NCI-H82 (cell line): ENCODE measurements around the gene FRYL.
A peak's percentile ranks its signal among the peaks of the same experiment; 100 is the strongest.

Source experiments
- DNase-seq: peaks from one replicate; lab custom pipeline; 2025; lab: John Stamatoyannopoulos, UW

FRYL gene

DNA sequence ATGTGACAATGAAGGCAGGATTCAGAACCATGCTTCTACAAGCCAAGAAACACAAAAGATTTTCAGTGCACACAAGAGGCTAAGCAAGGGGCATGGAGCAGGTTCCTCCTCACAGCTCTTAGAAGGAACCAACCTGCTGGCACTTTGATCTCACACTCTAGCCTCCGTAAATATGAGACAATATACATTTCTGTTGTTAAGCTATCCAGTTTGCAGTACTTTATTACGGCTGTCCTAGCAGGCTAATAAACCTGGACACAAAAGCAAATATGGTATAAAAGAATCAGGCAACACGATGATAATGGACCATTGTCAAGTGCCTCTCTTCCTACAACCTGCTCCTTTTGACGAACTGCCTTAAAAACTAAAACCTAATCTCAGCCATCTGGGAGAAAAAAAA lies 175.6 kb downstream of the FRYL start:
- no peak for DNase-seq

DNA sequence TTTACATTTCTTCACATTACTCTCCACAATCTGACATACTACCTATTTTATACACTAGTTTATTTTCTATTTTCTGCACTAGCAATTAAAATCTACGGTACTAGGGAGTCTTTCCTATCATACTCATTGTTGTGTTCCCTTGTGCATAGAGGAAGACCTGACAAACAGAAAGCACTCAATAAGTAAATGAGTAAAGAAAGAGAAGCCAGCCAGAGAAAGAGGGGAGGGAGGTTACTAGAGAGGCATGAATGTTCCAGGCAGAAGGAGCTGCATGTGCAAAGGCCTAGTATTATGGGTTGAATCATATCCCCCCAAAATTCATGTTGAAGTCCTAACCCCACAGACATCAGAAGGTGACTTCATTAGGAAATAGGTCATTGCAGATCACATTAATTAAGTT lies 176.0 kb downstream of the FRYL start:
- no peak for DNase-seq

DNA sequence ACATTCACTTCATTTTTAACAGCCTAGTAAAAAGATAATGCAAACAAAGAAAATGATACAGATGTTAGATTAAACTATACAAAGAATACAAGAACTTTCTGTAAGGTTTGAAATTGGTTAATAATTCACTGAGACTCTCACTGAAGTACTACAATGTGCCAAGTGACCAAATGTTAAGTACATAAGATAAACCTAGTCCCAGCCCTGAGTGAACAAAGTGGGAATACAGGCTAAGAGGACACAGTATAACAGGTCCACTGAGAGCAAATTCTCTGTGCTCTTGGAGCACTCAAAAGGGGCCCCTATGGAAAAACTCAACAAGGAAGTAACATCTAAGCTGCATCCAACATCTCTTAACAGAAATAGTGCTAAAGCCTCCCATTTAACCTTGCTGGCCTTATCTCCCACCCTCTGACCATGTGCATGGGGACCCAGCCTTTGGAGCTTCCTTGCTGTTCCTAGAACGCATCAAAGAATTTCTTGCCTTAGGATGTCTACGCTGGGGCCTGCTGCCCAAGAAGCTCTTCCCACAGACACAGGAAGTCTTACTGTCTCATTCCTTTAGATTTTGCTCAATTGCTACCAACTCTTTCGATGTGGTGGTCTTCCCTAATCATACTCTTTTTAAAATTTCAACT lies 176.6 kb downstream of the FRYL start:
- DNase-seq, result no peak

- no peak for DNase-seq
These were observed 177.3 kb downstream of the FRYL start for GRCh38 chr4:48602763-48603162.

DNA sequence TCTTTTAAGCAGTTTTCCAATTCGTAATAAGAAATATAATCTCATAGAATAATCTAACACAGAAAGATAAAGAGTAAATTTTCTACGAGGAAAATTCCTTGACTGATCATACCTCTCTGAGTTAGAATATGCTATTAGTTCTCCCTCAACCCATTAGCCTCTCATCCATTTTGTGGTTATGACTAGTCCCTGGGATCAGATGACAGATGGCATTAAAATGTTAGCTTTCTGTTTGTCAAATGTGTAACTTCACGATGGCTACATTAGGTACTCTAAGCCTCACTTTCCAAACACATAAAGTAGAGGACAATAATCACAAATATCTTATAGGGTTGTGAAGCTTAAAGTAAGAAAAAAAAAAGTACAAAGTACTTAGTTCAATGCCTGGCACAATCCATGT lies 177.9 kb downstream of the FRYL start:
- DNase-seq, result no peak

DNA sequence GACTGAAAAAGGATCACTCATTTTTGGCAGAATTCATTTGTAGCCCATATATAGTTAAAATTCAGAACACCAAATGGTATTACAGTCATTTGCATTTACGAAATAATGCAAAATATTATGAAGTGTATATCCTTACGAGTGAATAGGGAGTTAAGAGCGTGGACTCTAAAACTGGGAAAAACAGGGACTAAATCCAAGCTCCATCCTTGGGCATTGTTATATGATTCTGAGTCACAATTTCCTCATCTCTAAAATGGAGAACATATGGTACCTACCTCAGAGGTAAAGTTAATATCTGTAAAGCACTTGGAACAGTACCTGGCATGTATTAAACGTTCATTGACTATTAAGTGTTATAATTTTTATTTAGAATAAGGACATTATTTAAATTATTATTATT lies 183.7 kb downstream of the FRYL start:
- no peak for DNase-seq

DNA sequence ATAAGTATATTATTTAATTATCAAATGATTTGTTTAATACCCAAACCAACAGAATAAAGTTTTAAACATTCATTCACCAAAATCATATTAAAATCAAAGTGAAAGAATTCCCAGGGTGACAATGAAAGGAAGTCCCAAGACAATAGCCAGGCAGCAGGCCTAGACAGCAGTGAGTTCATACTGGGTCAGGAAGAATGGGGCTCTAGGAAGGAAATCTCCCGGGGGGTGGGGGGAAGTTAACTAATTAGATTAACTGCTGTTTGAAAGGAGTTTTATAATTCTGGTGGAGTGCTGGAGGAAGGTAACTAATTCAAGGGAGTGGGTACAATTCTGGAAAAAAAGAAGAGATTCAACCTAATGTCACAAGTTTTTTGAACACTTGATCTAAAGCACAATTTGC lies 185.9 kb downstream of the FRYL start:
- peak; percentile 94 for DNase-seq

DNA sequence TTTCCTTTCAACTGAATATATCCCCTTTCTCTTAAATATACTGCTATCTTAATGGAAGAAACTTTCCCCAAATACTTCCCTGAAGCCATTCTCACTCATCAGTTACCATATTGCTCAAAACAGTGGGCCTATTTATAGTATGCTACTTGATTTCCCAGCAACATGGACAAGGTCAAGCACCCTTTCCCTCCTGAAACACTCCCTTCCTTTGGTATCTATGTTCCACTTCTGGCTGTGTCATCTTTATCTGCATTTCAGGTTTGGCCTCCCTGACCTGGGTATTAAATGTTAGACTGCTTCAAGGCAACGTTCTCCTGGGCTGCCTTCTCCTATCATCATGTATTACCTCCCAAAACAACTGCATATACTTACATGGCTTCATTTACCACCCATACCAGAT lies 188.7 kb downstream of the FRYL start:
- DNase-seq, result no peak

GRCh38 chr4:48590884-48591283 lies 189.2 kb downstream of the FRYL start:
- DNase-seq, result no peak

DNA sequence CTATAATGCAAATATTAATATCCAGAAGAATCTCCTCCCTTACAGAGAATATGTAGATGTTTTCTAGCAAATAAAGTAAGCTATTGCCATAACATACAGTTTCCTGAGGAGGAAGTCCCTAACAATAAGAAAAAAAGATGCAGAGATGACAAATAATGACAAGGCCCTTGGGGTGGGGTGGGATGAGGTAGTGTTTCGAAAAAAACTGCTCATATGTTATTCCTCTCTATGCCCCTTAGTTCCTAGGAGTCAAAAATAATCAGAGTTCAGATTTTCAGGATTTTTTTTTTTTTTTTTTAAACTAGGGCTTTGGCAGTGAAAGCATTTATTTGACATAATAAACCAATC lies 191.0 kb downstream of the FRYL start:
- DNase-seq, result no peak

GRCh38 chr4:48588230-48589097 lies 191.6 kb downstream of the FRYL start:
- no peak for DNase-seq

GRCh38 chr4:48585401-48585800 lies 194.7 kb downstream of the FRYL start:
- DNase-seq, result no peak

- DNase-seq, result peak; percentile 70
These were observed 201.7 kb downstream of the FRYL start for GRCh38 chr4:48578132-48578968.

DNA sequence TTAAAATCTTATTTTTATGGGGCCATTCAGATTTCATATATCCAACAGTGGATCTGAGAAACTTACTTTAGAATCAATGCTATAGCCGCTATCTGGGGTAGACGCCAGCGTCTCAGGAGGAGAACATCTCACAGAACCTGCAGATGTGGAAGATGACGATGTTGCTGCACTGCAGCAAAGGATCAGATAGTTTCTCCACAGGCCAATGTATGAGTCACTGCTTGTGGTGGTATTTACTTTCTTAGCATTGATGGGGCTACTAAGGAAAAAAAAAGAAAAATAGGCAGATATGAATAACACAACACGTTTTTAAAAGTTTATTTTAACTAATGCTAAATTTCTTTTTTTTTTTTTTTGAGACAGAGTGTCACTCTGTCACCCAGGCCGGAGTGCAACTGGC lies 204.1 kb downstream of the FRYL start:
- DNase-seq, result no peak

DNA sequence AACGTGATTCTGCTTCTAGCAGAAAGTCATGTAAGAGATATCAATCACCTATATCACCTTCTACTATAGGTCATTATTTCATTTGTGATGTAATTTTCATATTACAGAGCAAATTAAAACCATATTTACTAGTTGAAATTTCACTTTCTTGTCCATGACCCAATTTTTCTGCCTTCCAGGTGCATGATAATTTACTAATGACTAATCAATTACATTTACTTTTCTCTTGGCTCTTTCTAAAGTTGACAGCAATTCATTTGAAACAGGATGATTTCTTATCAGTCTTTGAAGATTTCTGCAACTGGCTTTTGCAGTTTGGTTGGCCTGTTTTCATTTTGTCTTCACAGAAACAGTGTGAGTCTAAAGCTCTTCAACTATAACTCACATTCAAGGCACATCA lies 208.6 kb downstream of the FRYL start:
- no peak for DNase-seq

GRCh38 chr4:48570646-48571220 lies 209.3 kb downstream of the FRYL start:
- DNase-seq, result no peak

DNA sequence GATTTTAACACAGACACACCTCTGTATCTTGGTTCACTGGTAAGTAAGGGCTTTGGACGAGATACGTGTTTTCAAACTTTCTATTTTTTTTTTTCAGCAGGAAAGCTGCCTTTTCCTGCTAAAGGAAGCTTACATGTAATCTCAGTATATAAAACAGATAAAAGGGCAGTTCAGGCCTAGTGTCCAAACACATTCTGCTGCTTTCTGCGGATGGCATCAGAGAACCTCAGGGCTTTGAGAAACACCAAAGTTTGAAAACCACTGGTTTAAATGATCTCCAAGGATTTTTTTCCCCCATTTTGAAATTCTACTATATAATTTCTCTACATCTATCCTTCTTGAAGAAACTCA lies 214.1 kb downstream of the FRYL start:
- no peak for DNase-seq

DNA sequence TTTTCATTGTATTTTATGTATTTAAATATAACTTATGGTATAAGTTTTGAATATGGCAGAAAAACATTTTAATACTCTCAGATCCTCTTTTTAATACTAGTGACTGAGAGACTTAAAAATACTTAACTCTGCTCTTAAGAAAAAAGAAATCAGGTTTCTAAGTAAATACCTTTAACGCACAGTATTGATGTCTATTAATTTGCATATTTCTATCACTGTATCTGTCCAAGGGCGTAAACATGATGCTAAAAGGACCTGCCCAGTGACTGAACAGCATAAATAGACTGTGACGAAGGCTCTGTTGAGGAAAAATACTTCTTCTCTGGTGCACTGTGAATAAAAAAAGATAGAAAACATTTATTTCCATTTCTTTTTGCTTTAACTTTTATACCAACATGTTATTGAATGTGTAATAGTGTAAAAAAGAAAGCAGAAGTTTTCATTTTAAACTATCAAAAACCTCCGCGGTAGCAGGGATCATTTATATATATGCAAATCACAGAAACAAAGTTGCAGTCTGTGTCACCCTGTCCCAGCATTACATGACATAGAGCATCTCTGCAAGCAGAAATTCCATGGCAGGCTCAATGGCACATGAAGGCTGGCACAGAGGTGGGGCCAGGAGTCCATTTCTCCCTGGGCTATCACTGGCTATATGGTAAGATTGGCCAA lies 214.6 kb downstream of the FRYL start:
- no peak for DNase-seq

DNA sequence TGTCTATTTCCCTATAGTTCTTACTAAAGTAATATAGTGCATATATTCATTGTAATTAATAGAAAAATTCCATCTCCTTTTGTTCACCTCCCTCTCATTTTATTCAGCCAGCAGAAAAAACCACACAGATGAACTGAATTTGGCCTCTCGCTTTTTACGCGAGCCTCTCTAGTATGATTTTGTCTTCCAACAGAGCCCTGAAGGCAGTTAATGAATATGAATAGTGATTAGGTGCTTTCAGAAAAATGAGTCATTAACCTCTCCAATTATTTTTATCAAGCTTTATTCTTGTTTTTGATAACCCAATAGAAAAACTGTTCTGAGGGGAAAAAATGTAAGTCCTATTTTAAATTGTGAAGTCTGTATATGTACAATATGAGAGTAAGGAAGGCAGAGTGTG lies 215.9 kb downstream of the FRYL start:
- no peak for DNase-seq

GRCh38 chr4:48558819-48559218 lies 221.3 kb downstream of the FRYL start:
- DNase-seq, result no peak

DNA sequence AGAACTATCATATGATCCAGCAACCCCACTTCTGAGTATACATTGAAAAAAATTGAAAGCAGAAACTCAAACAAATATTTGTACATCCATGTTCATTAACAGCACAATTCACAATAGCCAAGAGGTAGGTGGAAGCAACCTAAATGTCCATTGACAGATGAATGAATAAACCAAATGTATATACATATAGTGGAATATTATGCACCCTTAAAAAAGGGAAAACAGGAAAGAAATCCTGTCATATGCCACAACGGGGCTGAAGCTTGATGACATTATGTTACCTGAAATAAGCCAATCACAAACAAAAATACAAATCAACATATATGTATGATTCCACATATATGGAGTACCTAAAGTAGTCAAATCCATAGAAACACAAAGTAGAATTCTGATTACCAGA lies 222.1 kb downstream of the FRYL start:
- DNase-seq, result no peak

- peak; percentile 23 for DNase-seq
These were observed 222.6 kb downstream of the FRYL start for GRCh38 chr4:48557478-48557877.
